Fibroblast of mammary gland (primary cell): Measurements from ENCODE around the gene CEACAM16.

Source experiments
- DNase-seq: peaks from one replicate; pipeline ENCODE4 v3.0.0-alpha.2; 2010; ENCODE audit warnings: low read depth
- H3K4me3 ChIP-seq: 2 replicates; pipeline ENCODE4 v1.5.1; 2011; ENCODE audit warnings: low read depth, mild to moderate bottlenecking, low read length, moderate library complexity; ENCODE audit not compliant: control insufficient read depth
- CTCF ChIP-seq: conservative IDR thresholded peaks from 2 replicates; pipeline ENCODE4 v1.5.1; 2011; ENCODE audit warnings: low read depth, low read length, inconsistent platforms; ENCODE audit not compliant: control insufficient read depth, insufficient read depth

CEACAM16 gene

DNA sequence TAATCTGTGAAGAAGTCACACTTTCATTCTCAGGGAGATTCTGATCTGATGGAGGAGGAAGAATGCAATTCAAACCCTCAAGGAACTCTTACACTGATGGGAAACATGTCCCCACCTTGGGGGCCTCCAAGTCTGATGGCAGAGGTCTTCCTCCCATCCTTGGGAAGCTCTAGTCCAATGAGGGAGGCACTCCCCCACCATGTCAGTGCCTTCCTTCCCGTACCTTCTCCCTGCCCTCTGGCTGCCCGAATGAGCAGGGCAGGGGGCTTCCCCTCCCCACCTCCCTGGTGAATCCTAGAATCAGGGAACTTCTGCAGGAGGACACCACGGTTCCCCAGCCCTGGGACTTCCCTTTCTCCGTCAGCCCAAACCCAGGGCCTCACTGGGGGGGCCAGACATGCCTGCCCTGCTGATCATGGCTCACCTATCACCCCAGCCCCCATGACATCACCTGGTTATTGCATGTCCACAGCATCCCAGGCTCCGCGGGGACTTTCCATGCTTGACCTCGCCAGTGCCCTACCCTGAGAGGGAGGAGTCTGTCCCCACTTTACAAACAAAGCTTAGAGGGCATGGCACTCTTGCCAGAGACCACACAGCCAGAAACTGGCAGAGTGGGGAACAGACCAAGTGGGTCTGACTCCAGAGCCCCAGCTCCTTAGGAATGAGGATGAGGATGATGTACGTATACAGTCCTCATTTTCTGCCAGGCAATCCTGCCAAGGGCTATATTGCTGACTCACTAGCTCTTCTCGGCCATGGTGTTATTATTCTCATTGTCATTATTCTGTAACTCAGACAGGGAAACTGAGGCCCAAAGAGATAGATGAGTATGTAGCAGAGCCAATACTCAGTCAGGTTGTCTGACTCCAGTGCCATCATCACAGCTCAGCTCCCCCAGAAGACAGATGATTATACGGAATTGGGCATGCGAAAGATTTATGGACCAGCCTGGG, 39.9 kb downstream of the CEACAM16 start:
- TF ChIP-seq CTCF, result no peak
- no peak for DNase-seq
- H3K4me3 ChIP-seq, result no peak overlapping the region

DNA sequence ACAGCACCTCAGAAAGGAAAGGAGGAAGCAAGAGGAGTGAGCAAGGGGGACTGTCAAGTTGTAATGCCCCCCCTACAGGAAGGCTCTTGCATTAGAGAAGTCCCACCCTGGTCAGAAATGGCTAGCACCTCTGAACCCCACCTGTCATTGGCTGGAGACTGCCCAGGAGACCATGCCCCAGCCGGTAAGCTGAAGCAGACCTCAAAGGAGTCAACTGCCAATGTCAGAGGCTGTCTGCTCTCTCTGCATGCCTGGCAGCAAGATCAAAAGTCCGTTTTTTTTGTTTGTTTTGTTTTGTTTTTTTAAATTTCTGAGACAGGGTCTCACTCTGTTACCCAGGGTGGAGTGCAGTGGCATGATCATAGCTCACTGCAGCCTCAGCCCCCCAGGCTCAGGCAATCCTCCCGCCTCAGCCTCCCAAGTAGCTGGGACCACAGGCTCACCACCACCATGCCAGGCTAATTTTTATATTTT, 41.4 kb downstream of the CEACAM16 start:
- no peak for DNase-seq
- TF ChIP-seq CTCF, result peak; percentile 5
- no peak overlapping the region for H3K4me3 ChIP-seq

DNA sequence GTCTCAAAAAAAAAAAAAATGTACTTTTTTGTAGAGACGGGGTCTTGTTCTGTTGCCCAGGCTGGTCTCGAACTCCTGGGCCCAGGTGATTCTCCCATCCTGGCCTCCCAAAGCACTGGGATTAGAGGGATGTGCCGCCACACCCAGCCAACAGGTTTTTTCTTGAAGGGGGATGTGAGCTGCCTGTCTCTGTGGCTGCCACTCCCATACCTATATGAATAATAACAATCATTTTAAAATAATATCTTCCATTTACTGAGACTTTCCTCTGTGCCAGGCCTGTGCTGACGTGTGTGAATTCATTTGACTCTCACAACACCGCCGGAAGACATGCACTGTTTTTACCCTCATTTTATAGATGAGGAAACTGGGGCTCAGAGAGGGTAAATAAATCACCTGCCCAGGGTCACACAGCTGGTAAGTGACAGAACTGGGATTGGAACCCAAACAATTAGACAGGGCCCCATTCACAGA, 42.3 kb downstream of the CEACAM16 start:
- TF ChIP-seq CTCF, result no peak
- H3K4me3 ChIP-seq, result no peak overlapping the region
- no peak for DNase-seq

- peak; percentile 100 for DNase-seq
- H3K4me3 ChIP-seq, result no peak overlapping the region
- TF ChIP-seq CTCF, result no peak
Observed at GRCh38 chr19:44741841-44742329, 42.9 kb downstream of the CEACAM16 start.

GRCh38 chr19:44742330-44743061, 43.5 kb downstream of the CEACAM16 start:
- peak; percentile 78 for DNase-seq

More at GRCh38 chr19:44742330-44743061, 43.5 kb downstream of the CEACAM16 start:
- no peak overlapping the region for H3K4me3 ChIP-seq
- no peak for TF ChIP-seq CTCF
